ENCODE results near the gene OPCML.
A peak's percentile ranks its signal among the peaks of the same experiment; 100 is the strongest.

OPCML gene

GRCh38 chr11:132638423-132638822, 893.9 kb downstream of the OPCML start:
- no peak overlapping the region for H3K4me3 ChIP-seq (replicated peaks; ENCODE audit: low read depth, low read length)
- no peak for TF ChIP-seq CTCF (IDR thresholded peaks at IDR 0.05; ENCODE audit: low read length, missing control alignments)
- no peak for DNase-seq (ENCODE audit: low read depth)

DNA sequence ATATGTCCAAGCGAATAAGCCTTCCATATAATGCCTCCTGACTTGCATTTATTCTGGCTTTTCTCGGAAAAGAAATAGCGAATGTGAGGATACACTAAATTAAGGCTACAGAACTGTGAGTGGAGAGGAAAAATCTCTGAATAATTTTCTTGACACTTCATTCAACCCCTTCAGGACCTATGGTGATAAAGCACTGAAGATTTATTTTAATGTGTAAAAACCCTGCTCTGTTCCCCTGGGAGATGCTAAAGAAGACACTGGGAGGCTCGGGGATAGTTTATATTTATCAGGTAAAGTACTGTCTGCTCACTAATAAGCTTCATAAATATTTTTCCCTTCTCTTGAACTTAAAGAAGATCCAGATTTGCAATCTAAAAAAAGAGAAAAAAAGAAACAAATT, 895.8 kb downstream of the OPCML start:
- H3K4me3 ChIP-seq (replicated peaks; ENCODE audit: low read depth, low read length) = no peak overlapping the region
- TF ChIP-seq CTCF (IDR thresholded peaks at IDR 0.05; ENCODE audit: low read length, missing control alignments) = no peak
- DNase-seq (ENCODE audit: low read depth) = no peak

DNA sequence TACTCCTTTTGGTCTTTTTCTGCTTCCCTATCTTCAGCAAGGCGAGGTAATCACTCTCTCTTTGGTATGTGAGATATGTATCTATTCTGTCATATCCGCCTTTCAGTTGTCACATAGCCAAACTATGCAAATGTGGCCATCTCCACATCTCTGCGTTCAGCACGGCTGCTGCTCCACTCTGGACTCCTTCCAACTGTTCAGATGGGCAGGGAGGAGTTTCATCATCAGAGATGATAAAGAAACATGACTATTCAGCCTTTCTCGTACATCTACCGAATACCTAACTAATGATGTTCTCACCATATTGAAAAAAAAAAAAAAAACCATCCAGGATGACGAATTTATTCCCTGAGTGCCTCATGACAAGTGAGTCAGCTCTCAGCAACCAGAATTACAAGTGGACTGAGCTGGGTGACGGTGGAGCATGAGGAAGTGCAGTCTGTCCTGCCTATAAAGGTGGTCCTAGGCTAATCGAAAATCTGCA, 899.6 kb downstream of the OPCML start:
- no peak for TF ChIP-seq CTCF (IDR thresholded peaks at IDR 0.05; ENCODE audit: low read length, missing control alignments)
- peak overlapping the region; percentile 2 for H3K4me3 ChIP-seq (replicated peaks; ENCODE audit: low read depth, low read length)
- DNase-seq (ENCODE audit: low read depth) = peak; percentile 95

GRCh38 chr11:132631989-132632388, 900.3 kb downstream of the OPCML start:
- DNase-seq (ENCODE audit: low read depth) = no peak
- no peak for TF ChIP-seq CTCF (IDR thresholded peaks at IDR 0.05; ENCODE audit: low read length, missing control alignments)
- no peak overlapping the region for H3K4me3 ChIP-seq (replicated peaks; ENCODE audit: low read depth, low read length)

- no peak overlapping the region for H3K4me3 ChIP-seq (replicated peaks; ENCODE audit: low read depth, low read length)
- no peak for DNase-seq (ENCODE audit: low read depth)
- TF ChIP-seq CTCF (IDR thresholded peaks at IDR 0.05; ENCODE audit: low read length, missing control alignments) = no peak
These were observed 904.3 kb downstream of the OPCML start for GRCh38 chr11:132627981-132628380.

DNA sequence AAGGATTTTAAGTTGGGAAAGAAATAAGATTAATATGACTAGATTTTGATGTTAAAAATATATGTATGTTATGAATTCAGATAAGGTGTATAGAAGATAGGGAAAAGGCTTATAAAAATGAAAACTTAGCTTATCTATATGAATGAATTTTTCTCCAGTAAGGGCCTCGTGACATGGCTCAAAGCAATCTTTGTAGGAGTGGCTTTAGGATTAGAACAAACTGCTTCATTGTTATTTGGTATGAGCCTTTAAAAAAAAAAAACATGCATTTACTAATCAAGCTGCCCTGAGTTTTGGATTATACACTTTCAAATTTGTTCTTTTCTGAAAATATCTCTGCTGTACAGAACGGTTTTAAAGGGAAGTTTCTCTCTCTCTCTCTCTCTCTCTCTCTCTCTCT, 905.9 kb downstream of the OPCML start:
- no peak for DNase-seq (ENCODE audit: low read depth)
- no peak overlapping the region for H3K4me3 ChIP-seq (replicated peaks; ENCODE audit: low read depth, low read length)
- TF ChIP-seq CTCF (IDR thresholded peaks at IDR 0.05; ENCODE audit: low read length, missing control alignments) = no peak

GRCh38 chr11:132623511-132623910, 908.8 kb downstream of the OPCML start:
- H3K4me3 ChIP-seq (replicated peaks; ENCODE audit: low read depth, low read length) = no peak overlapping the region
- TF ChIP-seq CTCF (IDR thresholded peaks at IDR 0.05; ENCODE audit: low read length, missing control alignments) = no peak
- DNase-seq (ENCODE audit: low read depth) = no peak
